GM12891 (cell line): Measurements from ENCODE around the gene GATD1.

ENCODE experiments used
- PAX5 ChIP-seq: IDR thresholded peaks from 2 replicates; pipeline ENCODE4 v1.6.1; 2011; ENCODE audit warnings: low read length, moderate library complexity, mild to moderate bottlenecking; ENCODE audit not compliant: insufficient read depth, severe bottlenecking
- POLR2A ChIP-seq: IDR thresholded peaks from 2 replicates; pipeline ENCODE4 v1.6.1; 2011; ENCODE audit warnings: low read depth, low read length, control low read depth
- POLR2AphosphoS5 ChIP-seq: IDR thresholded peaks from 2 replicates; pipeline ENCODE4 v1.6.1; 2011; ENCODE audit warnings: low read depth, low read length, control low read depth
- POU2F2 ChIP-seq: IDR thresholded peaks from 2 replicates; pipeline ENCODE4 v1.6.1; 2011; ENCODE audit warnings: low read depth, mild to moderate bottlenecking, control low read depth, low read length, moderate library complexity
- SPI1 ChIP-seq: IDR thresholded peaks from 2 replicates; pipeline ENCODE4 v1.6.1; 2011; ENCODE audit warnings: low read depth, low read length, control low read depth

DNA sequence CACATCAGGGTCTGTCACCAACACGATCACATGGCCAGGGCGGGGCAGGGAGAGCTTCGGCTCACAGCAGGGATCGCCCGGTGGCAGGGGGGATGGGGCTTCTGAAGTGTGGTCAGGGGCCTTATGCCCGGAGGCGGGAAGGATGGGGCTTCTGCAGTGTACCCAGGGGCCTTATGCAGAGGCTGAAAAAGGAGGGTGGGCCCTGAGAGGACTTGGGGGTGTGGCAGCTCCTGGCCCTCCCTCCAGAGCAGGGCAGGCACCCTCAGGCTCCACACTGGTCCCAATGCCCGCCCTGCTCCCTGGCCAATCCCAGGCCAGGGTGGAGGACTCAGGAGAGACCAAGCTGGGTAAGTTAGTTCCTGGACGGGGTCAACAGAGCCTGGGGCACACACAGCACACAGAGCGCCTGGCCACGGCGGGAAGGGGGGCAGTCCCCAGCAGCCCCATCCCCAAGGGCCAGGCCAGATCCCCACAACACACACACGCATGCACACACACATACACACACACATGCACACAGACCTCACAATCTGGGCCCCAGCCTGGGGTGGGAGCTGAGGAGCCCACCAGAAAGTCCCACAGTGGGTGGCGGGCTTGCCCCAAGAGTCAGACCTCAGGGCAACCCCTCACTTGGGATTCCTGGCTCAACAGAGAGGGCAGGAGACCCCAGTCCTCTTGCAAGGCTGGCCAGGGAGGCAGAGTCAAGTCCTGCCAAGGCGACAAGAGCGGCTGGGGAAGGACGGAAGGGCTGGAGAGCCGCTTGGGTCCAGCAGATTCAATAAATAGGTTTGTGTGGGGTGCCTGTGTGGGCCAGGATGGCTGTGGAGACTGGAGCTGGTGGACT, 13.7 kb upstream of the GATD1 start:
- TF ChIP-seq POLR2AphosphoS5 = no peak
- no peak for TF ChIP-seq SPI1
- no peak for TF ChIP-seq POLR2A
- no peak for TF ChIP-seq PAX5
- TF ChIP-seq POU2F2 = no peak
